Liver (tissue), 10 donors: ENCODE measurements around the gene ARX. TPM values are rescaled to one million over a fixed set of nuclear protein-coding genes. Genes with fewer than 3 reads are reported as not detected.

Source experiments
- DNase-seq: peaks from one replicate; pipeline ENCODE4 v3.0.0-alpha.2; 2017; ENCODE audit warnings: low spot score
- H3K27ac ChIP-seq, 2 donors: one replicate each; pipeline ENCODE4 v1.7.0; 2013; ENCODE audit warnings: inconsistent platforms in 2 of 2, low read length in 2 of 2, control low read depth in 1 of 2, low read depth in 1 of 2, mild to moderate bottlenecking in 1 of 2
- H3K27me3 ChIP-seq, 4 donors: one replicate each; pipeline versions ENCODE4 v1.6.1 to v1.7.0; 2013; ENCODE audit warnings: low read length in 3 of 4, inconsistent platforms in 1 of 4, mild to moderate bottlenecking in 1 of 4, moderate library complexity in 1 of 4; ENCODE audit not compliant: control insufficient read depth in 4 of 4, insufficient read depth in 4 of 4
- H3K36me3 ChIP-seq, 4 donors: one replicate each; pipeline versions ENCODE4 v1.6.1 to v1.7.0; 2013; ENCODE audit warnings: low read length in 3 of 4, mild to moderate bottlenecking in 3 of 4, low read depth in 1 of 4, moderate library complexity in 1 of 4; ENCODE audit not compliant: control insufficient read depth in 4 of 4, insufficient read depth in 3 of 4
- H3K4me1 ChIP-seq, 4 donors: one replicate each; pipeline versions ENCODE4 v1.6.1 to v1.7.0; 2013; ENCODE audit warnings: low read length in 3 of 4, mild to moderate bottlenecking in 3 of 4, moderate library complexity in 1 of 4; ENCODE audit not compliant: control insufficient read depth in 4 of 4, insufficient read depth in 4 of 4
- H3K4me3 ChIP-seq, 3 donors: one replicate each; pipeline versions ENCODE4 v1.6.1 to v1.7.0; 2013; ENCODE audit warnings: low read length in 3 of 3, control low read depth in 1 of 3, low read depth in 1 of 3, mild to moderate bottlenecking in 1 of 3
- H3K9ac ChIP-seq, 2 donors: one replicate each; pipeline ENCODE4 v1.7.0; 2013; ENCODE audit warnings: low read length in 2 of 2, mild to moderate bottlenecking in 2 of 2, moderate library complexity in 2 of 2, control low read depth in 1 of 2, low read depth in 1 of 2
- H3K9me3 ChIP-seq, 4 donors: one replicate each; pipeline versions ENCODE4 v1.6.1 to v1.7.0; 2013; ENCODE audit warnings: low read length in 3 of 4; ENCODE audit not compliant: control insufficient read depth in 4 of 4
- ATF3 ChIP-seq: IDR thresholded peaks from 2 replicates; pipeline ENCODE4 v1.6.1; 2016; ENCODE audit warnings: antibody characterized with exemption
- CTCF ChIP-seq: fragments of 150-350 bp; IDR thresholded peaks from 2 replicates; pipeline ENCODE4 v1.5.1; 2017; ENCODE audit warnings: improper control_type of control experiment, low read depth, low read length; ENCODE audit not compliant: missing input control
- EGR1 ChIP-seq, 2 donors: IDR thresholded peaks; 2 replicates each; pipeline ENCODE4 v1.6.1; 2016 to 2018; ENCODE audit warnings: antibody characterized with exemption in 2 of 2, low read depth in 2 of 2
- FOXA2 ChIP-seq: IDR thresholded peaks from 2 replicates; pipeline ENCODE4 v1.6.1; 2016; ENCODE audit warnings: antibody characterized with exemption
- GABPA ChIP-seq, 2 donors: IDR thresholded peaks in 1 of 2; conservative IDR thresholded peaks in 1 of 2; 2 replicates each; pipeline ENCODE4 v1.6.1; 2016; ENCODE audit warnings: antibody characterized with exemption in 2 of 2, mild to moderate bottlenecking in 1 of 2, moderate library complexity in 1 of 2
- HNF4A ChIP-seq, 2 donors: conservative IDR thresholded peaks; 2 replicates each; pipeline ENCODE4 v1.6.1; 2016; ENCODE audit warnings: antibody characterized with exemption in 2 of 2, mild to moderate bottlenecking in 2 of 2
- MAX ChIP-seq: IDR thresholded peaks from 2 replicates; pipeline ENCODE4 v1.6.1; 2016; ENCODE audit warnings: antibody characterized with exemption
- NR2F2 ChIP-seq: IDR thresholded peaks from 2 replicates; pipeline ENCODE4 v1.6.1; 2016; ENCODE audit warnings: antibody characterized with exemption
- RAD21 ChIP-seq, 2 donors: IDR thresholded peaks; 2 replicates each; pipeline ENCODE4 v1.6.1; 2016; ENCODE audit warnings: antibody characterized with exemption in 2 of 2, mild to moderate bottlenecking in 2 of 2
- REST ChIP-seq: IDR thresholded peaks from 2 replicates; pipeline ENCODE4 v1.6.1; 2016; ENCODE audit warnings: antibody characterized with exemption, mild to moderate bottlenecking
- RXRA ChIP-seq, 2 donors: IDR thresholded peaks; 2 replicates each; pipeline ENCODE4 v1.6.1; 2017 to 2018; ENCODE audit warnings: antibody characterized with exemption in 2 of 2, mild to moderate bottlenecking in 1 of 2
- SP1 ChIP-seq: IDR thresholded peaks from 2 replicates; pipeline ENCODE4 v1.6.1; 2018; ENCODE audit warnings: antibody characterized with exemption, mild to moderate bottlenecking
- TAF1 ChIP-seq: conservative IDR thresholded peaks from 2 replicates; pipeline ENCODE4 v1.6.1; 2016; ENCODE audit warnings: antibody characterized with exemption, mild to moderate bottlenecking
- YY1 ChIP-seq: IDR thresholded peaks from 2 replicates; pipeline ENCODE4 v1.6.1; 2016; ENCODE audit warnings: antibody characterized with exemption, mild to moderate bottlenecking
- ZBTB33 ChIP-seq: IDR thresholded peaks from 2 replicates; pipeline ENCODE4 v1.6.1; 2016; ENCODE audit warnings: antibody characterized with exemption
- WGBS: extraction: QIAGEN DNeasy Blood & Tissue Kit; methylation state at CpG from one replicate; pipeline ENCODE4 v1.1.7; 2013; 5-methylcytosine and 5-hydroxymethylcytosine counted together
- polyA plus RNA-seq, 2 donors: library from polyadenylated mRNA; stranded (reverse) in 1 of 2; unstranded in 1 of 2; fragments of 200-250 nt in 1 of 2; fragments of >200 nt in 1 of 2; fragmentation: Nextera tagmentation in 1 of 2; extraction: Ambion mirVana in 1 of 2; gene quantifications; one replicate each; pipeline versions ENCODE4 v1.2.1 to v1.2.3, GENCODE V29; 2013 to 2015
- small RNA-seq: library from RNA; depleted of rRNA; stranded (forward); fragments of <200 nt; gene quantifications from one replicate; pipeline ENCODE3, GENCODE V24; 2014
- total RNA-seq, 2 donors: library from RNA; depleted of rRNA; stranded (reverse); fragments of >200 nt; gene quantifications; one replicate each; pipeline ENCODE4 v1.2.3, GENCODE V29; 2014
- donor health status: healthy.
- donor health status: healthy.
- donor health status: healthy.
- donor health status: healthy.
- donor health status: healthy.

ARX gene
- total and polyA plus RNA-seq, 4 donors = not detected

GRCh38 chrX:24954732-24955131 lies 61.0 kb downstream of the ARX start:
- no peak for DNase-seq
- H3K9me3 ChIP-seq = no peaks in the 10 kb centered on the region
- H3K27me3 ChIP-seq = no peaks in the 10 kb centered on the region
- no peak overlapping the region for H3K4me3 ChIP-seq
- H3K36me3 ChIP-seq = no peaks in the 10 kb centered on the region
- no peaks in the 10 kb centered on the region for H3K4me1 ChIP-seq
- no peak overlapping the region for H3K27ac ChIP-seq
- WGBS = 92% methylated on average over 2 of the region's 2 CpGs
- no peak for TF ChIP-seq HNF4A (conservative IDR thresholded peaks at IDR 0.05)
- no peak for TF ChIP-seq REST
- TF ChIP-seq FOXA2 = no peak
- TF ChIP-seq RAD21 (IDR thresholded peaks at IDR 0.05) = no peak
- TF ChIP-seq RXRA (IDR thresholded peaks at IDR 0.05) = no peak
- no peak for TF ChIP-seq ATF3
- no peak for TF ChIP-seq CTCF
- TF ChIP-seq NR2F2 = no peak
- no peak for TF ChIP-seq YY1
- TF ChIP-seq MAX = no peak
- TF ChIP-seq GABPA (IDR thresholded peaks at IDR 0.05 in 1 of 2, conservative IDR thresholded peaks at IDR 0.05 in 1 of 2) = no peak
- TF ChIP-seq ZBTB33 = no peak
- no peak for TF ChIP-seq TAF1
- no peak for TF ChIP-seq SP1
- TF ChIP-seq EGR1 (IDR thresholded peaks at IDR 0.05; ENCODE audit: low read depth in 2 of 2) = no peak
- no peak overlapping the region for H3K9ac ChIP-seq

Small RNA genes lying within 50 kb of the gene (small RNA-seq; reads per million reads assigned to genes)
- not detected for gene RN7SL91P
